ENCODE data around the gene RBM7. TPM values are rescaled to one million over a fixed set of nuclear protein-coding genes. Genes with fewer than 3 reads are reported as not detected.

Gene RBM7
- total RNA-seq, 4 donors from 2014 or later: 13.7 to 28.0 (median 17.6) TPM

DNA sequence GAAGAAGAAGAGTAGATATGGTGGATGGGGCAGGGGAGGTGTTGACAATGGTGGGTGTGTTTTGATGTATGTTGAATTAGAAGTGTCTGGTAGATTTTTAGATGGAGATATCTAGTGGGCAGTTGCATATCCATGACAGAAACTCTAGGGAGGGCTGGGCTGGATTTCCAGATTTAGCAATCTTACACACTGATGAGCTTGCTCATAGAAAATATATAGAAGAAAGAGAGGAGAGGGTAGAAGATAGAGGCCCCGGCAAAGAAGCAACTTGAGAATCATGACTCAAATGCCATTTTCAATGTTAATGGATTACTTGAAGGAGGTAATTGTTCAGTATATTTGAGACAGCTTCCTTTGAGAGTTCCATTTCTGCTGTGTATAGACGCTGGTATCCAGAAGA is 47.0 kb downstream of the RBM7 start:
- no peaks in the 10 kb centered on the region for H3K27me3 ChIP-seq
- no peak for DNase-seq (ENCODE audit: extremely low spot score)
- WGBS: 94% methylated on average over 2 of the region's 2 CpGs
- no peak overlapping the region for H3K27ac ChIP-seq (replicated peaks in 1 of 4)
- H3K4me1 ChIP-seq: peaks cover 9 to 24% (median 17%) of the 10 kb centered on the region in 4 donors
- peaks cover 25 to 52% (median 33%) of the 10 kb centered on the region in 4 donors for H3K36me3 ChIP-seq
- no peak overlapping the region for H3K4me3 ChIP-seq
- intact Hi-C loops (cut with DNase I): no loop called here
- TF ChIP-seq POLR2A (IDR thresholded peaks at IDR 0.05; ENCODE audit: low read depth) (no peak), EP300 (IDR thresholded peaks at IDR 0.05) (no peak), POLR2AphosphoS5 (IDR thresholded peaks at IDR 0.05) (no peak)
- TF ChIP-seq, protein P1, sequence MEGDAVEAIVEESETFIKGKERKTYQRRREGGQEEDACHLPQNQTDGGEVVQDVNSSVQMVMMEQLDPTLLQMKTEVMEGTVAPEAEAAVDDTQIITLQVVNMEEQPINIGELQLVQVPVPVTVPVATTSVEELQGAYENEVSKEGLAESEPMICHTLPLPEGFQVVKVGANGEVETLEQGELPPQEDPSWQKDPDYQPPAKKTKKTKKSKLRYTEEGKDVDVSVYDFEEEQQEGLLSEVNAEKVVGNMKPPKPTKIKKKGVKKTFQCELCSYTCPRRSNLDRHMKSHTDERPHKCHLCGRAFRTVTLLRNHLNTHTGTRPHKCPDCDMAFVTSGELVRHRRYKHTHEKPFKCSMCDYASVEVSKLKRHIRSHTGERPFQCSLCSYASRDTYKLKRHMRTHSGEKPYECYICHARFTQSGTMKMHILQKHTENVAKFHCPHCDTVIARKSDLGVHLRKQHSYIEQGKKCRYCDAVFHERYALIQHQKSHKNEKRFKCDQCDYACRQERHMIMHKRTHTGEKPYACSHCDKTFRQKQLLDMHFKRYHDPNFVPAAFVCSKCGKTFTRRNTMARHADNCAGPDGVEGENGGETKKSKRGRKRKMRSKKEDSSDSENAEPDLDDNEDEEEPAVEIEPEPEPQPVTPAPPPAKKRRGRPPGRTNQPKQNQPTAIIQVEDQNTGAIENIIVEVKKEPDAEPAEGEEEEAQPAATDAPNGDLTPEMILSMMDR (IDR thresholded peaks at IDR 0.05): no peak
- no peaks in the 10 kb centered on the region for H3K9me3 ChIP-seq

DNA sequence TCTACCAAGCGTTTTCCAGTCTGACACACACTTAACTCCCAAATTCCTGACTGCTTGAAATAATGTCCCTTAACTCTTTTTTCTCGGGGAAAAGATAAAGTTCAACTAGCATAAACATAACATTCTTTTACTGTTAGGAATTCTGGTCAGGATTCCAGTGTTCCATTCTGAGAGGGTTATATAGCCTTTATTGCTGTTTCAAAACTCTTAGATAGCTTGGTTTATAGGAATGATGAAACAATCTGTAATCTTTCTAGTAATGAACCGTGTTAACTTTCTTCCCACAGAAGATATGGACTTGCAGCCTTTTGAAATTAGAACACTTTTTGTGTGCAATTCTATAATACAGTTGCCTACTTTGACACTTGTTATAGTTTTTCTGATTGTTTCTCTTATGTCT is 47.4 kb downstream of the RBM7 start:
- Histone ChIP-seq H3K27ac (replicated peaks in 1 of 4) (no peak overlapping the region), H3K27me3 (no peaks in the 10 kb centered on the region), H3K36me3 (peaks cover 25 to 57% (median 34%) of the 10 kb centered on the region in 4 donors), H3K4me1 (peaks cover 9 to 24% (median 17%) of the 10 kb centered on the region in 4 donors), H3K9me3 (no peaks in the 10 kb centered on the region), H3K4me3 (no peak overlapping the region)
- WGBS: 64% methylated on average over 3 of the region's 3 CpGs
- no peak for DNase-seq (ENCODE audit: extremely low spot score)
- TF ChIP-seq POLR2AphosphoS5 (IDR thresholded peaks at IDR 0.05) (no peak), EP300 (IDR thresholded peaks at IDR 0.05) (no peak), POLR2A (IDR thresholded peaks at IDR 0.05; ENCODE audit: low read depth) (no peak)
- TF ChIP-seq, protein P1 (IDR thresholded peaks at IDR 0.05): no peak
- intact Hi-C loops (cut with DNase I): no loop called here

DNA sequence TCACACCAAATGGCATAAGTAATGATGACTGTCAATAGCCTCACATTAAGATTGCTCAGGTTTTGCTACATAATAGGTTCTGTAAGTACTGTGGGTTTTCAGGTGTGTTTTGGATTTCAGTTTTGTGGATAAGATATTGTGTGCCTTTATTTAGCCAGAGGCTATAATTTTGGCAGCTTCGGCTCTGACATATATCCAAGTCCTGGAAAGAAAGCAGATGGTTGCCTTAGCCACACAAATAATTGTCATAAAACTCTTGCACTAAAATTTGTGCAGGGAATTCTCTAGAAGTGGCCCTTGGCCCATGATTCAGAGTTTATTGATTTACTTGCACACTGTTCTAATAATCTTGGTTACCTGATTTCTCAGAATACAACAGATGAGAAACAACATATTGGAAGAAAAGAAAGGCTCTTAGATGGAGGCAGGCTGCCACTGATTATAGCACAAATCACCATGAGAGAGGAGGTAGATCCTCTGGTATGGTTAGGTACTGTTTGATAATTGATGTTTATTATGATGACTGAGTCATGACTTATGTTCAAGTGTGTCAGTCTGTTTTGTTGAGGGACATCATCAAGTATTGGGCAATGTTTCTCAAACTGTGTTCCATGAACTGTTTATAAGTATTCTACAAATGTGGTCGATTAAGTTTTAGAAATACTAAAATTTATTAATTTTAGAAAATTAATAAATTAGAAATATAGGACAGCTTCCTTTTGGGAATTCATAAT is 48.5 kb downstream of the RBM7 start:
- no peaks in the 10 kb centered on the region for H3K9me3 ChIP-seq
- intact Hi-C loops (cut with DNase I): no loop called here
- peak overlapping the region in 1 of 4 donors; percentile 1 for H3K27ac ChIP-seq (replicated peaks in 1 of 4)
- no peak for TF ChIP-seq POLR2AphosphoS5 (IDR thresholded peaks at IDR 0.05)
- no peak for TF ChIP-seq POLR2A (IDR thresholded peaks at IDR 0.05; ENCODE audit: low read depth)
- no peak for TF ChIP-seq EP300 (IDR thresholded peaks at IDR 0.05)
- DNase-seq (ENCODE audit: extremely low spot score): no peak
- H3K4me1 ChIP-seq: peaks cover 9 to 20% (median 17%) of the 10 kb centered on the region in 4 donors
- no peak overlapping the region for H3K4me3 ChIP-seq
- peaks cover 23 to 63% (median 40%) of the 10 kb centered on the region in 4 donors for H3K36me3 ChIP-seq
- WGBS: 90% methylated on average over 2 of the region's 2 CpGs
- H3K27me3 ChIP-seq: no peaks in the 10 kb centered on the region

DNA sequence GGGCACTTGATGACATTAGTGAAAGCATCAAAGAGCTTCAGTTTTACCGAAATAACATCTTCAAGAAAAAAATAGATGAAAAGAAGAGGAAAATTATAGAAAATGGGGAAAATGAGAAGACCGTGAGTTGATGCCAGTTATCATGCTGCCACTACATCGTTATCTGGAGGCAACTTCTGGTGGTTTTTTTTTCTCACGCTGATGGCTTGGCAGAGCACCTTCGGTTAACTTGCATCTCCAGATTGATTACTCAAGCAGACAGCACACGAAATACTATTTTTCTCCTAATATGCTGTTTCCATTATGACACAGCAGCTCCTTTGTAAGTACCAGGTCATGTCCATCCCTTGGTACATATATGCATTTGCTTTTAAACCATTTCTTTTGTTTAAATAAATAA is 49.4 kb downstream of the RBM7 start:
- Histone ChIP-seq H3K36me3 (peaks cover 18 to 61% (median 36%) of the 10 kb centered on the region in 4 donors), H3K4me1 (peaks cover 9 to 20% (median 17%) of the 10 kb centered on the region in 4 donors), H3K4me3 (no peak overlapping the region), H3K27ac (replicated peaks in 1 of 4) (no peak overlapping the region), H3K9me3 (no peaks in the 10 kb centered on the region), H3K27me3 (no peaks in the 10 kb centered on the region)
- WGBS: 94% methylated on average over 6 of the region's 6 CpGs
- no peak for DNase-seq (ENCODE audit: extremely low spot score)
- TF ChIP-seq EP300 (IDR thresholded peaks at IDR 0.05) (no peak), POLR2AphosphoS5 (IDR thresholded peaks at IDR 0.05) (no peak), POLR2A (IDR thresholded peaks at IDR 0.05; ENCODE audit: low read depth) (no peak)
- TF ChIP-seq, protein P1 (IDR thresholded peaks at IDR 0.05): no peak
- intact Hi-C loops (cut with DNase I): no loop called here

DNA sequence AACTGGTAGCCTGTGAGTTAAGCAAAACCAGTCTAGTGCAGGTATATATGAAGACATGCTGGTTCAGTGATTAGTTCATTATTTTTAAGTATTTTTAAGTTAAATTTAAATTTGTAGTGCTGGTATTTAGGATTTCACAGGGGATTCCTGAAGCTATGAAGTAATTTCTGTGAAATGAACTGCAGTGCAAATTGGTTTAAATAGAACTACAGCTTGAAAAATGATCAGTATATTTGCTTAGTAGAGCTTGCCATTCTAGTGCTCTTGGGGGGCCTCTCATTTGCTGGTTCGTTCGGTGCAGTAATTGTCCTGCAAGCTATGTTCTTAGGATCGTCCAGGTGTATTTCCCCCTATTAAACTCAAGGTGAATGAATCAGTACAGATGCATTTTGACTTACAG is 51.9 kb downstream of the RBM7 start:
- no peaks in the 10 kb centered on the region for H3K27me3 ChIP-seq
- TF ChIP-seq POLR2AphosphoS5 (IDR thresholded peaks at IDR 0.05): no peak
- TF ChIP-seq POLR2A (IDR thresholded peaks at IDR 0.05; ENCODE audit: low read depth): no peak
- TF ChIP-seq, protein P1 (IDR thresholded peaks at IDR 0.05): no peak
- no peak for TF ChIP-seq EP300 (IDR thresholded peaks at IDR 0.05)
- H3K4me1 ChIP-seq: peaks cover 9 to 17% (median 16%) of the 10 kb centered on the region in 4 donors
- 96% methylated on average over 3 of the region's 3 CpGs for WGBS
- intact Hi-C loops (cut with DNase I): no loop called here
- no peak overlapping the region for H3K4me3 ChIP-seq
- DNase-seq (ENCODE audit: extremely low spot score): no peak
- H3K27ac ChIP-seq (replicated peaks in 1 of 4): no peak overlapping the region
- H3K36me3 ChIP-seq: peaks cover 18 to 52% (median 27%) of the 10 kb centered on the region in 4 donors
- no peaks in the 10 kb centered on the region for H3K9me3 ChIP-seq

Measured in esophagus muscularis mucosa (tissue), 4 donors.